Left lung (tissue), 10 donors: Measurements from ENCODE around the gene CCBE1. TPM values are rescaled to one million over a fixed set of nuclear protein-coding genes. Genes with fewer than 3 reads are reported as not detected.

Experiments used
- ATAC-seq: fragments of 200-7000 bp; cut with Tn5 transposase; one replicate; pipeline ENCODE4 v1.9.1; 2020; ENCODE audit warnings: moderate library complexity
- DNase-seq, 4 donors: peaks; one replicate each; pipeline ENCODE4 v3.0.0-alpha.2; 2013 to 2020
- H3K27ac ChIP-seq, 2 donors: fragments of 200-600 bp; sonication (generic) in 1 of 2; one replicate each; pipeline versions ENCODE4 v1.5.0 to v1.8.0; 2020 to 2021
- H3K27me3 ChIP-seq, 2 donors: fragments of 200-600 bp; sonication (generic) in 1 of 2; one replicate each; pipeline versions ENCODE4 v1.5.0 to v1.8.0; 2020 to 2021
- H3K36me3 ChIP-seq, 2 donors: fragments of 200-600 bp; sonication (generic) in 1 of 2; one replicate each; pipeline versions ENCODE4 v1.5.0 to v1.8.0; 2020 to 2021
- H3K4me1 ChIP-seq, 2 donors: fragments of 200-600 bp; one replicate each; pipeline ENCODE4 v1.8.0; 2021
- H3K4me3 ChIP-seq, 2 donors: fragments of 200-600 bp; sonication (generic) in 1 of 2; one replicate each; pipeline versions ENCODE4 v1.5.0 to v1.8.0; 2020 to 2021; ENCODE audit warnings: mild to moderate bottlenecking in 1 of 2
- H3K9me3 ChIP-seq, 2 donors: fragments of 200-600 bp; sonication (generic) in 1 of 2; one replicate each; pipeline versions ENCODE4 v1.5.0 to v1.8.0; 2020 to 2021
- intact Hi-C, 2 donors: fragments of 100-400 bp; cut with DNase I; formaldehyde crosslinking; loops; one replicate each; pipeline versions ENCODE4 v1.11.2 to v1.14.2; 2022
- polyA plus RNA-seq, 6 donors: library from polyadenylated mRNA; unstranded; fragments of 120-200 nt; gene quantifications; one replicate each; pipeline ENCODE4 v1.2.1, GENCODE V29; 2013; ENCODE audit not compliant: insufficient read length in 6 of 6
- total RNA-seq, 2 donors: library from RNA; stranded (reverse); fragmentation: NEBNext Ultra II Directional; extraction: Animal tissue kit (Norgen Biotek cat#: 25700); gene quantifications; one replicate each; pipeline ENCODE4 v1.2.1, GENCODE V29; 2021
- TF ChIP-seq, protein P1 (sequence below), 2 donors: fragments of 200-600 bp; sonication (generic) in 1 of 2; IDR thresholded peaks; one replicate each; pipeline versions ENCODE4 v1.5.0 to v1.8.0; 2021; ENCODE audit warnings: antibody characterized with exemption in 2 of 2
- donor health status: DM: no; HTN: yes; CAD: no.
- donor health status: DM: no; HTN: no; CAD: no.

The CCBE1 gene
- total and polyA plus RNA-seq, 8 donors: 16.0 to 96.5 (median 84.1) TPM

DNA sequence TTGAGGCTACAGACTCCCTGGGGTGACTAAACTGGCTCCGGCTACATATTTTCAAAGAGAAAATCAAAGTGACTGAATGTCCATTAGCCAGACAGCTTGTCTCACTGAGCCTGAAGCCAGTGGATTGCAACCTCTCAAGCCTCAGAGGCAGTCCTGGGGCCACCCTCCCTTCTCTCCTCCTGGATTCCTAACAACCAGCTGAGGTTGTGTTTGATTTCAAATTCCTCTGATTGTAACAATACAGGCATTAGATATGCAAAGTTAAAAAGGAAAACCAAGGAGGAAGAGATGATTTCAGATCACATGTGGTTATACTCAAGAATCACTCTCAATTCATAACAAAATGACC lies 237.2 kb downstream of the CCBE1 start:
- Histone ChIP-seq H3K27ac (no peak overlapping the region), H3K4me1 (no peaks in the 10 kb centered on the region), H3K4me3 (no peak overlapping the region), H3K36me3 (no peaks in the 10 kb centered on the region), H3K9me3 (no peaks in the 10 kb centered on the region), H3K27me3 (peaks cover 0 to 7% of the 10 kb centered on the region in 2 donors)
- DNase-seq (no peak), ATAC-seq (peak; percentile 44)
- intact Hi-C loops: no loop called here
- TF ChIP-seq, protein P1, sequence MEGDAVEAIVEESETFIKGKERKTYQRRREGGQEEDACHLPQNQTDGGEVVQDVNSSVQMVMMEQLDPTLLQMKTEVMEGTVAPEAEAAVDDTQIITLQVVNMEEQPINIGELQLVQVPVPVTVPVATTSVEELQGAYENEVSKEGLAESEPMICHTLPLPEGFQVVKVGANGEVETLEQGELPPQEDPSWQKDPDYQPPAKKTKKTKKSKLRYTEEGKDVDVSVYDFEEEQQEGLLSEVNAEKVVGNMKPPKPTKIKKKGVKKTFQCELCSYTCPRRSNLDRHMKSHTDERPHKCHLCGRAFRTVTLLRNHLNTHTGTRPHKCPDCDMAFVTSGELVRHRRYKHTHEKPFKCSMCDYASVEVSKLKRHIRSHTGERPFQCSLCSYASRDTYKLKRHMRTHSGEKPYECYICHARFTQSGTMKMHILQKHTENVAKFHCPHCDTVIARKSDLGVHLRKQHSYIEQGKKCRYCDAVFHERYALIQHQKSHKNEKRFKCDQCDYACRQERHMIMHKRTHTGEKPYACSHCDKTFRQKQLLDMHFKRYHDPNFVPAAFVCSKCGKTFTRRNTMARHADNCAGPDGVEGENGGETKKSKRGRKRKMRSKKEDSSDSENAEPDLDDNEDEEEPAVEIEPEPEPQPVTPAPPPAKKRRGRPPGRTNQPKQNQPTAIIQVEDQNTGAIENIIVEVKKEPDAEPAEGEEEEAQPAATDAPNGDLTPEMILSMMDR (IDR thresholded peaks at IDR 0.05): no peak

- DNase-seq: peak in 1 of 4 donors; percentile 55
- ATAC-seq: peak; percentile 87
- intact Hi-C loops: loop anchor here in 1 of 2 donors (10.0 kb wide), 1 partner anchor 365 kb away; no protein-coding TSS in a partner anchor
- Histone ChIP-seq H3K4me1 (no peaks in the 10 kb centered on the region), H3K9me3 (no peaks in the 10 kb centered on the region), H3K27me3 (peaks cover 0 to 12% of the 10 kb centered on the region in 2 donors), H3K27ac (no peak overlapping the region), H3K36me3 (no peaks in the 10 kb centered on the region), H3K4me3 (no peak overlapping the region)
- TF ChIP-seq, protein P1 (IDR thresholded peaks at IDR 0.05): peak; percentile 11 to 36
Measured at GRCh38 chr18:59459369-59460071, 237.7 kb downstream of the CCBE1 start.

- no peak for DNase-seq
- Histone ChIP-seq H3K4me3 (no peak overlapping the region), H3K9me3 (no peaks in the 10 kb centered on the region), H3K27ac (no peak overlapping the region), H3K4me1 (no peaks in the 10 kb centered on the region), H3K27me3 (peaks cover 0 to 15% of the 10 kb centered on the region in 2 donors), H3K36me3 (no peaks in the 10 kb centered on the region)
- TF ChIP-seq, protein P1 (IDR thresholded peaks at IDR 0.05): no peak
- ATAC-seq: no peak
- intact Hi-C loops: loop anchor here in 1 of 2 donors (10.0 kb wide), 1 partner anchor 366 kb away; no protein-coding TSS in a partner anchor
Measured at GRCh38 chr18:59458575-59458974, 238.6 kb downstream of the CCBE1 start.

DNA sequence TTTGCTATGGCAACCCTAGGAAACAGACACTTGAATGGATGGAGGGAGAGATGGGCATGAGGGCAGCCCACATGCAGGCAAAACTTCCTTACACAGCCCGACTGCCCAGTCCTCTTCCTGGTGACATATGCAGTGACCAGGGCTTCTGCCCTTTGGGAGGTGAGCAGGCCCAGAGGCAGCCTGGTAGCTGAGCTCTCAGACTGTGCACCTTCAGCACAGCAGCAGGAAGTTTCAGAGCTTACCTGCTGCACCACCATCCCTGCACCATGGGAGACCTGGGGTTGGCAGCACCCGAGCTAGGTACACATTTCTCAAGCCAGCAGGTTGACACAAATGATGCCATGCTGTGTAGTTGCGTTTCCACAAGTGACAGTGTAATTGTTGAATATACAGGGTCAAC lies 240.6 kb downstream of the CCBE1 start:
- peaks cover 0 to 15% of the 10 kb centered on the region in 2 donors for H3K27me3 ChIP-seq
- no peaks in the 10 kb centered on the region for H3K4me1 ChIP-seq
- ATAC-seq: no peak
- no peak overlapping the region for H3K27ac ChIP-seq
- no peaks in the 10 kb centered on the region for H3K9me3 ChIP-seq
- TF ChIP-seq, protein P1 (IDR thresholded peaks at IDR 0.05): no peak
- intact Hi-C loops: loop anchor here in 1 of 2 donors (10.0 kb wide), 1 partner anchor 368 kb away; no protein-coding TSS in a partner anchor
- H3K36me3 ChIP-seq: no peaks in the 10 kb centered on the region
- DNase-seq: no peak
- no peak overlapping the region for H3K4me3 ChIP-seq

DNA sequence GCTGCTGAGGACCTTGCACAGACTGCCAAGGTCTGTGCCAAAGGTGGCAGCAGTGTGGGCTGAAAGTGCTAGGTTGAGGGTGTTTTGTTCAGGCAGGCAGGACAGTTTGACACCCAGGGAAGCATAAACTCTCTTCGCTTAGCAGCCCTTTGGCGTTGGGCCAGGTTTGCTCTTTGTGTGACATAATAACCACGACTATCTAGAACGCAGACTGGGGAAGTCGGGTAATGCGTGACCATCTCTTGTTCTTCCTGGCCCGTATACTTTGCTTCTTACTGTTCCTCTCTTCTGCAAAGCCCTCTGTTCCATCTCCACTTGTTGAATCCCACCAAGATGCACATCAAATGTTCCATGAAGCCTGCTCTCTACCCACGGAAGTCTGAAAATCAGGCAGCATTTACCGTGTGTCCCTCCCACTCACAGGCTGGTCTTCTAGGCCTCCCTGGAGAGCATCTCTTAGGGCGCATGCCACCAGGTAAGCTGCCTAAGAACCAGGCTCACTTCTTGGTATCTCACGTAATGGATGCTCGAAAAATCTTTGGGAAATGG lies 241.4 kb downstream of the CCBE1 start:
- TF ChIP-seq, protein P1 (IDR thresholded peaks at IDR 0.05): no peak
- peak in 1 of 4 donors; percentile 43 for DNase-seq

More for the DNA sequence above, 241.4 kb downstream of the CCBE1 start:
- ATAC-seq: no peak
- Histone ChIP-seq H3K4me1 (no peaks in the 10 kb centered on the region), H3K4me3 (no peak overlapping the region), H3K27ac (no peak overlapping the region), H3K36me3 (no peaks in the 10 kb centered on the region), H3K9me3 (no peaks in the 10 kb centered on the region), H3K27me3 (peaks cover 0 to 15% of the 10 kb centered on the region in 2 donors)
- intact Hi-C loops: loop anchor here in 1 of 2 donors (10.0 kb wide), 1 partner anchor 369 kb away; no protein-coding TSS in a partner anchor
